Esophagus squamous epithelium (tissue), 4 donors: ENCODE data around the gene GALNT10.

Source experiments
- CTCF ChIP-seq, 6 experiments: fragments of 450-650 bp in 4 of 6; fragments of 200-600 bp in 2 of 6; sonication (generic) in 2 of 6; IDR thresholded peaks; one replicate each; pipeline ENCODE4 v1.5.1; 2016 to 2019; ENCODE audit warnings: antibody characterized with exemption in 6 of 6, mild to moderate bottlenecking in 4 of 6, moderate library complexity in 4 of 6
- POLR2A ChIP-seq, 4 donors: fragments of 450-650 bp; IDR thresholded peaks; one replicate each; pipeline ENCODE4 v1.6.1; 2017; ENCODE audit warnings: antibody characterized with exemption in 4 of 4, mild to moderate bottlenecking in 4 of 4, moderate library complexity in 3 of 4

GRCh38 chr5:154351566-154351965 lies 161.0 kb downstream of the GALNT10 start:
- TF ChIP-seq CTCF (IDR thresholded peaks at IDR 0.05) (no peak), POLR2A (IDR thresholded peaks at IDR 0.05) (no peak)
